Right ventricle myocardium inferior (tissue), 1 donor: ENCODE measurements around the gene BRIP1. TPM values are rescaled to one million over a fixed set of nuclear protein-coding genes. Genes with fewer than 3 reads are reported as not detected.

Experiments used
- ATAC-seq: fragments of 200-7000 bp; cut with Tn5 transposase; one replicate; pipeline ENCODE4 v1.9.1; 2020; ENCODE audit warnings: mild to moderate bottlenecking, moderate library complexity
- DNase-seq: peaks from one replicate; pipeline ENCODE4 v3.0.0; 2021; ENCODE audit errors: missing footprints
- intact Hi-C: fragments of 100-400 bp; cut with DNase I; formaldehyde crosslinking; loops from one replicate; pipeline ENCODE4 v1.11.0; 2022
- total RNA-seq: library from RNA; stranded (reverse); fragmentation: NEBNext Ultra II Directional; extraction: Animal tissue kit (Norgen Biotek cat#: 25700); gene quantifications from one replicate; pipeline ENCODE4 v1.2.1, GENCODE V29; 2021
- donor health status: DM: no; HTN: yes; CAD: no; lungs with severe emphysema.

Gene BRIP1
- total RNA-seq, 1 donor from 2014 or later = 0.24 TPM

- ATAC-seq (no peak), DNase-seq (no peak)
- intact Hi-C loops = no loop called here
These were observed 227.4 kb downstream of the BRIP1 start for GRCh38 chr17:61635913-61636432.

- no peak for ATAC-seq
- intact Hi-C loops = no loop called here
These were observed 228.3 kb downstream of the BRIP1 start for GRCh38 chr17:61634942-61635538.

GRCh38 chr17:61634011-61634539 lies 229.3 kb downstream of the BRIP1 start:
- DNase-seq (no peak), ATAC-seq (no peak)
- intact Hi-C loops = no loop called here

More at GRCh38 chr17:61634942-61635538, 228.3 kb downstream of the BRIP1 start:
- DNase-seq = no peak

DNA sequence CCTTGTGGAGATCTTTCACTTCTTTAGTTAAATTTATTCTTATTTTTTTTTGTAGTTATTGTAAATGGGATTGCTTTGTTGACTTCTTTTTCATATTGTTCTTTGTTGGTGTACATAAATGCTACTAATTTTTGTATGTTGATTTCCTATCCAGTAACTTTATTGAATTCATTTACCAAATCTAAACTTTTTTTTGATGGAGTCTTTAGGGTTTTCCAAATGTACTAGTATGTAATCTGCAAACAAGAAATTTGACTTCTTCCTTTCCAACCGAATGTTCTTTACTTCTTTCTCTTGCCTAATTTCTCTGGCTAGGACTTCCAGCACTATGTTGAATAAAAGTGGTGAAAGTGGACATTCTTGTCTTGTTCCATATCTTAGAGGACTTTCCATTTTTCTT lies 230.5 kb downstream of the BRIP1 start:
- no peak for ATAC-seq
- no peak for DNase-seq
- intact Hi-C loops = no loop called here

GRCh38 chr17:61631800-61632199 lies 231.5 kb downstream of the BRIP1 start:
- ATAC-seq = no peak
- intact Hi-C loops = no loop called here
- no peak for DNase-seq

Other genes starting within 250 kb of the BRIP1 start
- gene INTS2, start 64.5 kb upstream of the BRIP1 start, total RNA-seq = 9.1 TPM
- 28.3 TPM for gene MED13, start 201.8 kb upstream of the BRIP1 start, total RNA-seq